ENCODE data around the gene FCAMR. TPM values are rescaled to one million over a fixed set of nuclear protein-coding genes. Genes with fewer than 3 reads are reported as not detected.
A peak's percentile ranks its signal among the peaks of the same experiment; 100 is the strongest.

FCAMR gene
- total and polyA plus RNA-seq, 5 experiments from 2014 or later = not detected

DNA sequence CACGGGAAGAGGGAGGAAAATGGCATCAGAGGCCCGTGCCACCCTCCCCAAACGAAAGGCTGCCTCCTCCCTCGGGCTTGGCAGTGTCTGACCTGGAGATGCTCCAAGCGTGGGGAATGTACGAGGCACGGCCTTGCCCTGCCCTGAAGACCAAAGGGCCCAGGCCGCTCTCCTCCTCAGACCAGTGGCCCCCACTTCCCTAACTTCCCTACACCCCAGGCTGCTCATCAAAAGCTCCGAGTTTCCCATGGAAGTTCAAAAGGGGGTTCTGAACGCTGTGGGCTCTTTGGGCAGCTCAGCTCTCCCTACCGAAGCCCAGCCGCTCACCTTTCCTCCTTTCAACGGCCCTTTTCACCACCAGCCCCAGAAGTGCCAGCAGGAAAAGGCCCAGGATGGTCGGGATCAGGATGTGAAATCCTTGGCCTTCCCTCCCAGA lies 60.4 kb downstream of the FCAMR start:
- peak overlapping the region in 9 of 10 donors; percentile 55 to 77 (median 64) for H3K4me3 Mint-ChIP-seq
- peak overlapping the region in 8 of 10 donors; percentile 70 to 93 (median 84) for H3K27ac Mint-ChIP-seq
- H3K4me1 Mint-ChIP-seq = peaks cover 50 to 91% (median 91%) of the 10 kb centered on the region in 4 donors
- no peaks in the 10 kb centered on the region for H3K27me3 Mint-ChIP-seq
- no peaks in the 10 kb centered on the region for H3K9me3 Mint-ChIP-seq
- DNase-seq = peak in 1 of 10 donors; percentile 47
- no peak for ATAC-seq
- peaks cover 13 to 83% (median 38%) of the 10 kb centered on the region in 3 donors for H3K36me3 Mint-ChIP-seq
- POLR2A ChIA-PET = interaction anchor here (1.0 to 17.7 kb wide), 14 partner anchors 7 to 174 kb away, joined by 3 to 562 read pairs (median 10); partner anchors contain the start of genes FCMR, IL20 and IL24

DNA sequence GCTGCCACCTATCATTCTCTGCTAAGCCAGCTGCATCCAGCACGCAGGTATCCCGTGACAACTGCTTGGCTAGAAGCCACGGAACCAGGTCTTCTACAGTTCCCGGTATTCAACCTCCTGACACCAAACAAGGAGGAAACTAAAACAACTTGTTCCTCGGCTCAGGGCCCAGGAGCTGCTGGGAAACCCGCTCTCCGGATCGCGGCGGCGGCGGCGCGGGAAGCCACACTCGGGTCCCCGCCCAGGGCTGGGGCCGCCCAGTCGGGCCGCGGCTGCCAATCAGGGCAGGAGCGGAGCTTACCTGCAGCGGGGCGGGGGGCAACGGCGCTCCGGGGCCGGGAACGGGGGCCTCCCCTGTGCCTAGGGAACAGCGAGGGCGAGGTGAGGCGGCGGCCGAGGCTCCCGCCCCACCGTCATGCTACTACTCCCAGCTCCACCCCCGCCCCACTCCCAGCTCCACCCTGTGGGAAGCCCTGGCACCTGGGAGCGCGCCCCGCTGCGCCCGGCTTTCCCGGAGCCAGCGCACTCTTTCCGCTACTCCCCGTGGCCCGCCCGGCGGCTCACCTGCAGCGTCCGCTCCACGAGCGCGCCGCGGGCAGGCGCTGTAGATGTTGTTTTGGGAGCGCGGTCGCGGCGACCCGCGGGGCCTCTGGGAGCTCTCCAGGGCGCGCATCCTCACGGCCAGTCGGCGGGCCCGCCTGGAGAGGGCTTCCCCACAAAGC lies 60.9 kb downstream of the FCAMR start:
- peak; percentile 60 to 77 for ATAC-seq
- POLR2A ChIA-PET = interaction anchor here (0.7 to 17.7 kb wide), 23 partner anchors 8 to 351 kb away, joined by 3 to 562 read pairs (median 5); partner anchors contain the start of genes FCMR, IL20 and IL24
- peak; percentile 39 to 78 (median 64) for DNase-seq
- H3K27ac Mint-ChIP-seq = peak overlapping the region; percentile 71 to 97 (median 94)
- H3K27me3 Mint-ChIP-seq = no peaks in the 10 kb centered on the region
- H3K4me3 Mint-ChIP-seq = peak overlapping the region in 9 of 10 donors; percentile 73 to 87 (median 81)
- peaks cover 19 to 83% (median 43%) of the 10 kb centered on the region in 3 donors for H3K36me3 Mint-ChIP-seq
- H3K4me1 Mint-ChIP-seq = peaks cover 50 to 91% (median 91%) of the 10 kb centered on the region in 4 donors
- H3K9me3 Mint-ChIP-seq = no peaks in the 10 kb centered on the region

DNA sequence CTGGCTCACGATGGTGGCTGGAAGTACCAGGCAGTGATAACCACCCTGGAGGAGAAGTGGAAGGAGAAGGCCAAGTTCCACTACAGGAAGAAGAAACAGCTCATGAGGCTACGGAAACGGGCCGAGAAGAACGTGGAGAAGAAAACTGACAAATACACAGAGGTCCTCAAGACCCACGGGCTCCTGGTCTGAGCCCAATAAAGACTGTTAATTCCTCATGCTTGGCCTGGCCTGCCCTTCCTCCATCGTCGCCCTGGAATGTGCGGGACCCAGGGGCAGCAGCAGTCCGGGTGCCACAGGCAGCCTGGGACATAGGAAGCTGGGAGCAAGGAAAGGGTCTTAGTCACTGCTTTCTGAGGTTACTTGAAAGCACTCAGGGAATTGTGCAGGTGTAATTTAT lies 62.2 kb downstream of the FCAMR start:
- Mint-ChIP-seq H3K27me3 (no peaks in the 10 kb centered on the region), H3K4me1 (peaks cover 40 to 91% (median 90%) of the 10 kb centered on the region in 4 donors), H3K27ac (peak overlapping the region; percentile 58 to 97 (median 94)), H3K4me3 (peak overlapping the region in 8 of 10 donors; percentile 31 to 83 (median 68)), H3K36me3 (peaks cover 27 to 83% (median 49%) of the 10 kb centered on the region in 3 donors), H3K9me3 (no peaks in the 10 kb centered on the region)
- DNase-seq (peak in 1 of 10 donors; percentile 45), ATAC-seq (no peak)
- POLR2A ChIA-PET = interaction anchor here (0.6 to 17.7 kb wide), 13 partner anchors 7 to 1623 kb away, joined by 3 to 562 read pairs (median 6); partner anchors contain the start of genes FCMR, IL20 and IL24

Other genes starting within 250 kb of the FCAMR start
- not detected for gene IL19, start 199.7 kb downstream of the FCAMR start, total RNA-seq
- gene IL19, start 199.7 kb downstream of the FCAMR start, polyA plus RNA-seq = not detected
- not detected for gene IL10, start 198.0 kb downstream of the FCAMR start, total RNA-seq
- not detected for gene IL10, start 198.0 kb downstream of the FCAMR start, polyA plus RNA-seq
- gene IL20, start 104.8 kb downstream of the FCAMR start, total RNA-seq = not detected
- not detected for gene IL20, start 104.8 kb downstream of the FCAMR start, polyA plus RNA-seq
- gene IL24, start 73.0 kb downstream of the FCAMR start, total RNA-seq = not detected
- 10 to 100 TPM; 16.3 to 29.8 (median 19.3) TPM for gene IL24, start 73.0 kb downstream of the FCAMR start, polyA plus RNA-seq
- 100 to 1,000 TPM; 742 to 747 TPM for gene FCMR, start 48.5 kb downstream of the FCAMR start, total RNA-seq
- gene FCMR, start 48.5 kb downstream of the FCAMR start, polyA plus RNA-seq = 100 to 1,000 TPM; 536 to 869 (median 596) TPM
- not detected for gene PIGR, start 24.0 kb downstream of the FCAMR start, total RNA-seq
- under 1 TPM in 1 of 3 donors, not detected in 2; 0.03 TPM for gene PIGR, start 24.0 kb downstream of the FCAMR start, polyA plus RNA-seq
- gene C1orf116, start 62.3 kb upstream of the FCAMR start, total RNA-seq = under 1 TPM; 0.14 to 0.16 TPM
- gene C1orf116, start 62.3 kb upstream of the FCAMR start, polyA plus RNA-seq = not detected
- gene YOD1, start 80.7 kb upstream of the FCAMR start, total RNA-seq = 10 to 100 TPM; 11.5 to 12.0 TPM
- gene YOD1, start 80.7 kb upstream of the FCAMR start, polyA plus RNA-seq = 1 to 10 TPM in 1 of 3 donors, under 1 TPM in 2; 0.70 to 1.3 (median 0.90) TPM
- 1 to 10 TPM; 4.7 to 6.5 TPM for gene PFKFB2, start 82.8 kb upstream of the FCAMR start, total RNA-seq
- 1 to 10 TPM; 1.0 to 1.3 (median 1.1) TPM for gene PFKFB2, start 82.8 kb upstream of the FCAMR start, polyA plus RNA-seq
- gene C4BPB, start 118.4 kb upstream of the FCAMR start, total RNA-seq = 1 to 10 TPM in 1 of 2 experiments, under 1 TPM in 1; 0.44 to 1.6 TPM
- under 1 TPM in 1 of 3 donors, not detected in 2; 0.32 TPM for gene C4BPB, start 118.4 kb upstream of the FCAMR start, polyA plus RNA-seq
- gene C4BPA, start 133.8 kb upstream of the FCAMR start, total RNA-seq = not detected
- gene C4BPA, start 133.8 kb upstream of the FCAMR start, polyA plus RNA-seq = not detected

Measured in naive thymus-derived CD8-positive, alpha-beta T cell (primary cell).